GM12874 (cell line): ENCODE data around the gene SEMA5A.

Source experiments
- TF ChIP-seq, protein P1 (sequence below): IDR thresholded peaks from 2 replicates; pipeline ENCODE4 v1.5.1; 2011; ENCODE audit warnings: low read depth, mild to moderate bottlenecking, control low read depth, low read length, moderate library complexity; ENCODE audit not compliant: insufficient read depth

Gene SEMA5A

DNA sequence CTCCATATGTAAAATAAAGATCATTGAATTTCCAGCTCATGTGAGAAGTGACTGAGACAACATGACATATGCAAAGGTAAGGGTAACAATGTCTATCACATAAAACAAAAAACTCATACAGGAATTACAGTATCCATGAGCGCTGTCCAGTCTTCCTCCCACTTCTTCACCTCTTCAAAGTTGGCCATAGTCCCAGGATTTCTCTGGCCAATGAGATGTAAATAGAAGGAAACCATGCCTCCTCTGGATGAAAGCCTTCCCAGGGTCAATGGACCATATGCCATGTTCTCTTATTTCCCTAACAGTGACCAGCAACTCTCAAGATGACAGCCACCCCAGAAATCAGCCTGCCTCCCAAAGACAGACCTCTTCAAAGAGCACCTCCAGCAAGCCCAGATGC lies 75.5 kb downstream of the SEMA5A start:
- TF ChIP-seq, protein P1, sequence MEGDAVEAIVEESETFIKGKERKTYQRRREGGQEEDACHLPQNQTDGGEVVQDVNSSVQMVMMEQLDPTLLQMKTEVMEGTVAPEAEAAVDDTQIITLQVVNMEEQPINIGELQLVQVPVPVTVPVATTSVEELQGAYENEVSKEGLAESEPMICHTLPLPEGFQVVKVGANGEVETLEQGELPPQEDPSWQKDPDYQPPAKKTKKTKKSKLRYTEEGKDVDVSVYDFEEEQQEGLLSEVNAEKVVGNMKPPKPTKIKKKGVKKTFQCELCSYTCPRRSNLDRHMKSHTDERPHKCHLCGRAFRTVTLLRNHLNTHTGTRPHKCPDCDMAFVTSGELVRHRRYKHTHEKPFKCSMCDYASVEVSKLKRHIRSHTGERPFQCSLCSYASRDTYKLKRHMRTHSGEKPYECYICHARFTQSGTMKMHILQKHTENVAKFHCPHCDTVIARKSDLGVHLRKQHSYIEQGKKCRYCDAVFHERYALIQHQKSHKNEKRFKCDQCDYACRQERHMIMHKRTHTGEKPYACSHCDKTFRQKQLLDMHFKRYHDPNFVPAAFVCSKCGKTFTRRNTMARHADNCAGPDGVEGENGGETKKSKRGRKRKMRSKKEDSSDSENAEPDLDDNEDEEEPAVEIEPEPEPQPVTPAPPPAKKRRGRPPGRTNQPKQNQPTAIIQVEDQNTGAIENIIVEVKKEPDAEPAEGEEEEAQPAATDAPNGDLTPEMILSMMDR, result no peak

DNA sequence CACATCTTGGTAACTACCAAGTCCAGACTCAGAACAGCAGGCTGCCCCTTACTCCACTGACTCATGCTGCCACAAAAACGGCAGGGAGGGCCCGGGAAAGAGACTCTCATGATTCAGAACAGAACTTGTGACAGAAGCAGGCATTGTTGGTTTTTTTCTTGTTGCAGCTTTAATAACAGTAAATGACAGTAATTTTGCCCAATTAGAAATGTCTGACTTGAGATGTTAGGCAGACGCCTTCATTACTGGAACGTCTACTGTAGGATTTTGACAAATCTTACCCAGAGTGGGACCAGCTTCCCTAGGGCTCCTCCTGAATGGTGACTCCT lies 77.9 kb downstream of the SEMA5A start:
- TF ChIP-seq, protein P1, result no peak

DNA sequence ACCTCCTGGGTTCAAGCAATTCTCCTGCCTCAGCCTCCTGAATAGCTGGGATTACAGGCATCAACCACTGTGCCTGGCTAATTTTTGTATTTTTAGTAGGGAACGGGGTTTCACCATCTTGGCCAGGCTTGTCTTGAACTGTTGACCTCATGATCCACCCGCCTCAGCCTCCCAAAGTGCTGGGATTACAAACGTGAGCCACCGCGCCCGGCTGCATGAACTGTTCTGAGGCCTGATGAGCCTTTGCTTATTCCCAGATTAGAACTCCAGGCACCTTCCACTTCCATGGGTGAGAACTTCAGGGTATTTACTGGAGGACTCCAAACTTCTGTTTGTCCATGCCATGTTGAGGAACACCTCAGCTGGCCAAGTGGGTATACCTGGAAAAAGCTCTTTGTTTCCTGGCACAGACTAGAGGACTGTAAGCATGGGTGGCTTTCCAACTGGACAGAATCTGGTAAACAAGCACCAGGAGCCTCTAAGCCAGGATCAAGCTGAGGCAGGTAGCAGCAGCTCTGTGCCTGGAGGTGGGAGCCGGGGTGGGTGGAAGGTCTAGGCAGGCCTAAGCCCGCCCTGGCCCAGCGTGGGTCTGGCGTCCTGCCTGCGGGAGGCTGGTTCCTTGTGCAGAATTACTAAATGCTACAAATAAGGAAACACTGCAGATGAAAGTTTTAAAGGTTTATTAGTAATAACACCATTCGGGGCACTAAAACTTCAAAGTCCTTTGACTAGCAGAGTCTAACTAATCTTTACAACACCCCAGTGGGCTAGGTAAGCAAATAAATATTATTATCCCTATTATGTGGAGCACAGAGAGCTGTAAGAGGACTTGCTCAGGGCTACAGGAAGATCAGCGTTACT lies 78.4 kb downstream of the SEMA5A start:
- TF ChIP-seq, protein P1, result no peak

DNA sequence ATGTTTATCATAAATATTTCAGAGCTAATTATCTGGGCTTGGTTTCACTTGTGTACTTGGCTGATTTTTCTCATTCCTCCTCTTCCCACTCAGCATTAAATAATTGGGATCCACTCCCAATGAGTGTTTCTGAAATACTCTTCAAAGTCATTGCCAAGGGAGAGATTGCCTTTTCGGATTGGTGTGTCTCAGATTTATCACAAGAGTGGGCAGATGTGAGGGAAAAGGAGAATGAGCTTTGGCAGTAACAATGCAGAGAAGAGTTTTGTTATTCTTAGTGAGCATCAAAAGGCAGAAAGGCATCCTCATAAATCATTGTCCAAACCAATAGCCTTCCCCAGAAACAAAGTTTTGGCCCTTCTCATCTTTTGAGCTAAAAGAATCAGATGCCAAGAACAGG lies 79.2 kb downstream of the SEMA5A start:
- TF ChIP-seq, protein P1, result no peak

DNA sequence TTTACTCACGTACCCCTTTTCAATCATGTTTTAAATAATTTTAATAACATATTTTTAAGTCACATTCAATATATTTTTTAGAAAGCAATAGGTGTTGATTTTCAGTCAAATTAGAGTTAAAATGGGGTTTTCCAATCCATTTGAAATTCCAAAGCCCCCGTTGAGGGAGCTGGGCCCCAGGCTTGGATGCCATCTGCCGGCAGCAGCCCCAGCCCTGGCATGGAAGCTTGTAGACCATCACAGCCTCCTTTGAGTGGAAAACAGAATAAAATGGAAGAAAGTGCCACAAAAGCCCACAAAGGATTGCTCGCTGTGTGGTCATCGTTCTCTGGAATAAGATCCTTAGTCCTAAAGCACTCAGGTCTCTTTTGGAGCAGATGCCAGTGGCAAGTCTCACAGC lies 81.4 kb downstream of the SEMA5A start:
- TF ChIP-seq, protein P1, result no peak

DNA sequence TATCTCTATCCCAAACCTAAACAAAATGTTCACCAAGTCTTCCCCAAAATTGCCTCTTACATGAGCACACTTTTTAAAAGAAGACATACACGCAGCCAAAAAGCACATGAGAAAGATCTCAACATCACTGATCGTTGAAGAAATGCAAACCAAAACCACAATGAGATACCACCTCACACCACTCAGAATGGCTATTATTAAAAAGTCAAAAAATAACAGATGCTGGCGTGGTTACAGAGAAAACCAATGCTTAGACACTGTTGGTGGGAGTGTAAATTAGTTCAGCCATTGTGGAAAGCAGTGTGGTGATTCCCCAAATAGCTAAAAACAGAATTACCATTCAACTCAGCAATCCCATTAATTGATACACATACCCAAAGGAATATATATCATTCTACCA lies 83.8 kb downstream of the SEMA5A start:
- TF ChIP-seq, protein P1, result no peak

DNA sequence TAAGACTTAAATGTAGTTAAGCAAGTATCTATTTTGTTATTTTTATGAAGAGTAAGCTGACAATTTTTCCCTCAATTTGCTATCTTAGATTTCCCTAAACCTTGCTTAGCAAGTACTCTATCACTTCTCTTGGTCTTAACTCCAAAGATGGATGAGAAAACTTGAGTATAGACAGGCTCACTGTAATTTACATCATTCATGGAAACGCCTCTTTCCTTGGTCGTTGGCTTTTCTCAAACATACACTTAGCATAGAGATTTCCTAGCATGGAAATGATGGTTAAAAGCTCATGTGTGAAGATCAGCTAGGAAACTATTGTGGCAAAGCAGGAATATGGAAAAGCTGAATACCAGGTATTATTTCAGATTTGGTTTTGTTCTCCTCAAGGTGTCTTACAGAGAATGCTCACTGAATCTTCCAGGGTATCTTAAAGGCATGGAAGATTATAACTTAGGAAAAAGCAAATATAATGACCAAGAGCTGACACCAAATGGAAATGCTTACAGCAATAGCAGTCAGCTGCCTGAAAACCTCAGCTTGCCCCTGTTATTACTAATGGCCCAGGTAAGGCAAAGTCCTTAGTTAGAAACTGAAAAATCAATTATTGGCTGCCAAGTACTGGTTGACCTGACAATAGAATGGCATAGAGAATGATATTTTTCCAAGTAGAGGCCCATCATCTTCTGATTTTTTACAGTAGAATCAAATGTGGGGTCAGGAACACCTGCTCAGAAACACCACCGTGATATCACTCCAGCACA lies 84.8 kb downstream of the SEMA5A start:
- TF ChIP-seq, protein P1, result no peak
